ENCODE data around the gene CBFA2T2.
A peak's percentile ranks its signal among the peaks of the same experiment; 100 is the strongest.
"Not testable (repeated sequence)": the region's sequence is repeated elsewhere in the genome, so short reads cannot be mapped to it uniquely, and the experiment has no call there.

Gene CBFA2T2

DNA sequence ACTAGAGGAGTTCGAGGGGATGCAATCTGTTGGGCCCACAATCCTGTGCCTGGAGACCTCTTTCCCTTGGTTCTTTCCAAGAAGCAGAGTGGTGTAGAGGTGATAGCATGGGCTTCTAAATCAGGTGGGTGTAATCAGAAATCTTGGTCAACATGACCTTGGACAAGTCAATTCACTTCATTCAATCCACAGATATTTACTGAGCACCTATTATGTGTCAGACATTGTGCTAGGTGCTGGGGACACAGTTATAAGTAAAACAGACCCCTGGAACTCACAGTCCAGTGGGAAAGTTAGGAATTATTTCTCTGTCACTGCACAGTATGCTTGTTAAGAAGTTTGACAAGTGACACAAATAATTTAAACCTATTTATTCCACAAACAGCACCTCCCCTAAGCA is 199.6 kb downstream of the CBFA2T2 start:
- DNase-seq (ENCODE audit: low read depth), result no peak
- TF ChIP-seq, protein P1, sequence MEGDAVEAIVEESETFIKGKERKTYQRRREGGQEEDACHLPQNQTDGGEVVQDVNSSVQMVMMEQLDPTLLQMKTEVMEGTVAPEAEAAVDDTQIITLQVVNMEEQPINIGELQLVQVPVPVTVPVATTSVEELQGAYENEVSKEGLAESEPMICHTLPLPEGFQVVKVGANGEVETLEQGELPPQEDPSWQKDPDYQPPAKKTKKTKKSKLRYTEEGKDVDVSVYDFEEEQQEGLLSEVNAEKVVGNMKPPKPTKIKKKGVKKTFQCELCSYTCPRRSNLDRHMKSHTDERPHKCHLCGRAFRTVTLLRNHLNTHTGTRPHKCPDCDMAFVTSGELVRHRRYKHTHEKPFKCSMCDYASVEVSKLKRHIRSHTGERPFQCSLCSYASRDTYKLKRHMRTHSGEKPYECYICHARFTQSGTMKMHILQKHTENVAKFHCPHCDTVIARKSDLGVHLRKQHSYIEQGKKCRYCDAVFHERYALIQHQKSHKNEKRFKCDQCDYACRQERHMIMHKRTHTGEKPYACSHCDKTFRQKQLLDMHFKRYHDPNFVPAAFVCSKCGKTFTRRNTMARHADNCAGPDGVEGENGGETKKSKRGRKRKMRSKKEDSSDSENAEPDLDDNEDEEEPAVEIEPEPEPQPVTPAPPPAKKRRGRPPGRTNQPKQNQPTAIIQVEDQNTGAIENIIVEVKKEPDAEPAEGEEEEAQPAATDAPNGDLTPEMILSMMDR (conservative IDR thresholded peaks at IDR 0.05; ENCODE audit: low read length), result no peak
- H3K4me3 ChIP-seq (ENCODE audit: low read length), result no peak overlapping the region

DNA sequence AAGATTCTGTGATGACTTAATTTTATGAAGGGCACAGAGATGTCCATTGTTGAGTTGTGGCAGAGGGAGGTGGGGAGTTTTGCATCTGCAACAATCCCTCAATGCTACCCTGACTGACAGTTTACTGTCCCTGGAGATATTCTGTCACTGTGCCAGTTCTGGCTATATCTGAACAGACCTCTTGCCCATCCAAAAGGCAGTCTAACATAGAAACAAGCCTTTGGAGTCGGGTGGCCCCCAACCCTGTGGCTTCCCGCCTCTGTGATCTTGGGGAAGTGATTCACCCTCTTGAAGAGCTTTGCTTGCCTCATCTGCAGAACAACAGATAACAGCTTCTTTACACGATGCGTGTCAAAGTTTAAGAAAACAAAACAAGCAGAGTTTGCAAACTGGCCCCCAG is 200.1 kb downstream of the CBFA2T2 start:
- TF ChIP-seq, protein P1 (conservative IDR thresholded peaks at IDR 0.05; ENCODE audit: low read length), result no peak
- no peak for DNase-seq (ENCODE audit: low read depth)
- no peak overlapping the region for H3K4me3 ChIP-seq (ENCODE audit: low read length)

DNA sequence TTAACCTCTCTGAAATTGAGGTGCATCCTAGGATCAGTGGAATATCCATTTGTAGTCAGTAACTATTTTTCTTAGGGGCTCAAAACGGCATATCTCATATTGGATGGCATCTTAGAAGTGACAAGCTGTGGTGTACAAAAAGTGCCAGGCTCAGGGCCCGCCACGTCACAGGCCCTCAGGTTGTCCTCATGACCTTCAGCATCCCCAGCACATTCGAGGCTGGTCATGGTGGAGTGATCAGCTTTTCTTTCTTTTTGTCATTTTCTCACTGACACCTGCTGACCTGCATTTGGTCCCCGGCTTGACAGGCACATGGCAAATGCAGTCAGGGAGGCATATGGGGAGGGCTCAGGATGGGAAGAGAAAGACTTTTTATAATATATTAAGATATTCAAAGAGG is 203.4 kb downstream of the CBFA2T2 start:
- H3K4me3 ChIP-seq (ENCODE audit: low read length), result no peak overlapping the region
- TF ChIP-seq, protein P1 (conservative IDR thresholded peaks at IDR 0.05; ENCODE audit: low read length), result no peak
- no peak for DNase-seq (ENCODE audit: low read depth)

DNA sequence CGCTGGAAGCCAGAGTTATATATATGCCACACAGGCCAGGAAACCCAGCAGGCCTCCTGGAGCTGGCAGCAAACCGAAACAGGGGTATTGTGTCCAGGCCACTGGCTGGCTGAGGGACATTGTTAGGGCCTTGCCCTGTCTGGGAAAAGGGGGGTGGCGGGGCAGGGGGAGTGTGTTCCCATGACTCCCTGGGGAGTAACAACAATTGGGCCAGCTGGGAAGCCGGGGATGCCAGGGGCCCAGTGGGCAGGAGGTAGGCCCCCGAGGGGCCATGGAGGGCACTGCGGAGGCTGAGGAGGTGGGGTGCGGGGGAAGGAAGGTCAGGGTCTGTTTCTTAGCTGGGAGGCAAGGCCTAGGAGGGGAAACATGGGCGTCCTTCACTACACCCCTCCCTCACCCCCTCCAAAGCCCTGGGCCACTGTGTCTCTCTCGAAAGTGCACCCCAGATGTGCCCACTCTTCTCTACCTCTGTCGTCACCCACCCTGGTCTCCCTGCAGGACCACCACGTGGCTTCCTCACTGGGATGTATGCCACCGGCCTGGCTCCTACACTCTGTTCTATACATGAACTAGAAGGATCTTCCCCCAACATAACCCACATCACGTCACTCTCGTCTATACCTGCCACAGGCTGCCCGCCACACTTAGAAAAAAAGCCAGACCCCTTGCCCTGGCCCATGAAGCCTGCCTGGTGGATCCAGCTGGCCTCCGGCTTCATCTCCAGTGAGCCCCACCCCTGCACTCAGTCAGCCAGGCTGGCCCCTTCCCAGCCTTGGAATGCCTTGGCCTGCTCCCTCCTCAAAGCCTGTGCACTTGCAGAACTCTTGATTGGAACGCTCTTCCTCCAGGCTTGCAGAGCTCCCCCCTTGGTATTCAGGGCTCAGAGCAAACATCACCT is 204.1 kb downstream of the CBFA2T2 start:
- H3K4me3 ChIP-seq (ENCODE audit: low read length), result no peak overlapping the region
- TF ChIP-seq, protein P1 (conservative IDR thresholded peaks at IDR 0.05; ENCODE audit: low read length), result no peak
- peak; percentile 24 for DNase-seq (ENCODE audit: low read depth)

DNA sequence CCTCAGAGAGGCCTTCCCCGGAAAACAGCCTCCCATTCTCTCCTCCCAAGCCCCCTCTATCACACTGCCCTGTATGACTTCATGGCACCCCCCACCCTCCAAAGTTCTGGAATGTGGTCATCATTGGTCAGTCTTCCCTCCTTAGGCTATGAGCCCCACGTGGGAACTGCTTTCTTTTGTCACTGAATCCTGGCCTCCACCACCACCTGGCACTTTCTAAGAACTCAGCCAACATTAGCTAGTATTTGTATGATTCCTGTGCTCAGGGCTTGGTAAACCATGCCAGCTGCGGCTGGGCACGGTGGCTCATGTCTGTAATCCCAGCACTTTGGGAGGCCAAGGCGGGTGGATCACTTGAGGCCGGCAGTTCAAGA is 204.7 kb downstream of the CBFA2T2 start:
- DNase-seq (ENCODE audit: low read depth), result no peak
- H3K4me3 ChIP-seq (ENCODE audit: low read length), result no peak overlapping the region
- TF ChIP-seq, protein P1 (conservative IDR thresholded peaks at IDR 0.05; ENCODE audit: low read length), result no peak

DNA sequence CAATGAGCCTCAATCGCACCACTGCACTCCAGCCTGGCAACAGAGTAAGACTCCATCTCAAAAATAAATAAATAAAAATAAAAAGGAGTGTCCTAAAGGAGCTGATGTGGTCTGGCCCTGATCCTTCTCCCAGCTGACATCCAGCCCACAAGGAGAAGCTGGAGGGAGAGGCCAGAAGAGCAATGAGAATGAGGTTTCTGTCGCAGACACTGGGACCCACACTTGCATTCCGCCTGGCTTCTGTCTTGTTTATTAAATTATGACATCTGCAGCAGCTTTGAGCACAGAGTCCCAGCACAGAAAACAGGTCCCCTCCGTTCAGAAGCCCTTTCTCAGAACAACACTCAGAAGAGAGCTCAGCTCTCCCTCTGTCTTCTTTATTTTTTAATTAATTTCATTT is 206.6 kb downstream of the CBFA2T2 start:
- TF ChIP-seq, protein P1 (conservative IDR thresholded peaks at IDR 0.05; ENCODE audit: low read length), result no peak
- no peak overlapping the region for H3K4me3 ChIP-seq (ENCODE audit: low read length)
- DNase-seq (ENCODE audit: low read depth), result no peak

DNA sequence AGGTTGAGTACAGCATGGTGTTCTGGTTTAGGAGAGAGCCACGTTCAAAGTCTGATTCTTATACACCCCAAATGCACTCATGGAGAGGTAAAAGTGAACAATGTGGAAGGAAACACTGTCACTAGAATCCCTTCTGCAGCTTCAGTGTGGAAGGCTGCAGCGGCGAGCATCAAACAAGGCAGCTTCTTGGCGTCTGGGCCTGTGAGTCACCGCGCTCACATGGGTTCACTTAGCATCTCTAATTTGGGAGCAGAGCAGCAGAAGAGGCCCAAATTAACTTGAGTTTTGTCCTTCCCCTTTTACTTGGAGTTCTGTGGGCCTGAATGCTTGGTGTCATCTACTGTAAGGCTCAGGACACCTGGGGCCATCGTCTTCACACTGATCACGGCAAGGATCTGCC is 207.2 kb downstream of the CBFA2T2 start:
- no peak overlapping the region for H3K4me3 ChIP-seq (ENCODE audit: low read length)
- TF ChIP-seq, protein P1 (conservative IDR thresholded peaks at IDR 0.05; ENCODE audit: low read length), result no peak
- peak; percentile 83 for DNase-seq (ENCODE audit: low read depth)

DNA sequence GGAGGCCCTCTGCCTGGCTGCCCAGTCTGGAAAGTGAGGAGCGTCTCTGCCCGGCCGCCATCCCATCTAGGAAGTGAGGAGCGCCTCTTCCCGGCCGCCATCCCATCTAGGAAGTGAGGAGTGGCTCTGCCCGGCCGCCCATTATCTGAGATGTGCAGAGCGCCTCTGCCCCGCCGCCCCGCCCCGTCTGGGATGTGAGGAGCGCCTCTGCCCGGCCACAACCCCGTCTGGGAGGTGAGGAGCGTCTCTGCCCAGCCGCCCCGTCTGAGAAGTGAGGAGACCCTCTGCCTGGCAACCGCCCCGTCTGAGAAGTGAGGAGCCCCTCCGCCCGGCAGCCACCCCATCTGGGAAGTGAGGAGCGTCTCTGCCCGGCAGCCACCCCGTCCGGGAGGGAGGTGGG is 209.1 kb downstream of the CBFA2T2 start:
- not testable (repeated sequence) for H3K4me3 ChIP-seq (ENCODE audit: low read length); DNase-seq (ENCODE audit: low read depth)

Measured in AG10803 (cell line).